Measurements from ENCODE around the gene GLI1.
"Not testable (repeated sequence)": the region's sequence is repeated elsewhere in the genome, so short reads cannot be mapped to it uniquely, and the experiment has no call there.

Gene GLI1

GRCh38 chr12:57476993-57477709 is 17.6 kb downstream of the GLI1 start:
- DNase-seq = no peak

- peak; percentile 48 for DNase-seq
Measured at GRCh38 chr12:57477710-57478681, 18.4 kb downstream of the GLI1 start.

- no peak for DNase-seq
Measured at GRCh38 chr12:57479043-57479375, 19.4 kb downstream of the GLI1 start.

GRCh38 chr12:57479376-57480115 is 20.0 kb downstream of the GLI1 start, which contains the start of gene ARHGAP9:
Gene ARHGAP9 (minus strand): TSS chr12:57479866. CDS start chr12:57479406, 460 bp downstream.
- no peak for DNase-seq

GRCh38 chr12:57481671-57482070 is 22.1 kb downstream of the GLI1 start:
- DNase-seq = no peak

- no peak for DNase-seq
Measured at GRCh38 chr12:57483466-57483865, 23.9 kb downstream of the GLI1 start.

- no peak for DNase-seq
Measured at GRCh38 chr12:57485695-57486094, 26.1 kb downstream of the GLI1 start.

GRCh38 chr12:57487055-57487596 is 27.5 kb downstream of the GLI1 start:
- no peak for DNase-seq

GRCh38 chr12:57487597-57488401 is 28.2 kb downstream of the GLI1 start, which contains the start of gene MARS1:
Gene MARS1 (plus strand): TSS chr12:57488068. CDS start chr12:57488091, 23 bp downstream.
- DNase-seq = peak; percentile 99

GRCh38 chr12:57488402-57489156 is 29.0 kb downstream of the GLI1 start:
- peak; percentile 22 for DNase-seq

GRCh38 chr12:57489157-57489641 is 29.6 kb downstream of the GLI1 start:
- no peak for DNase-seq

- no peak for DNase-seq
Measured at GRCh38 chr12:57490126-57490525, 30.5 kb downstream of the GLI1 start.

- peak; percentile 64 for DNase-seq
Measured at GRCh38 chr12:57491393-57492280, 32.1 kb downstream of the GLI1 start.

GRCh38 chr12:57495051-57495701 is 35.6 kb downstream of the GLI1 start:
- DNase-seq = not testable (repeated sequence)

- no peak for DNase-seq
Measured at GRCh38 chr12:57496822-57497221, 37.2 kb downstream of the GLI1 start.

- DNase-seq = no peak
Measured at GRCh38 chr12:57497223-57498131, 37.9 kb downstream of the GLI1 start.

- no peak for DNase-seq
Measured at GRCh38 chr12:57498132-57498502, 38.5 kb downstream of the GLI1 start.

- no peak for DNase-seq
Measured at GRCh38 chr12:57498571-57498970, 39.0 kb downstream of the GLI1 start.
